Stimulated activated CD8-positive, alpha-beta memory T cell treated with anti-CD3 and anti-CD28 coated beads, Interleukin-12 subunit alpha, Interleukin-12 subunit beta, amount 100 ng/mL, for 1 hour (primary cell): ENCODE measurements around the gene AMOTL2.

ENCODE experiments used
- DNase-seq: peaks from one replicate; pipeline ENCODE4 v3.0.0-alpha.2; 2020; ENCODE audit warnings: low read depth

The AMOTL2 gene

GRCh38 chr3:134378818-134379217, 4.6 kb upstream of the AMOTL2 start:
- no peak for DNase-seq

DNA sequence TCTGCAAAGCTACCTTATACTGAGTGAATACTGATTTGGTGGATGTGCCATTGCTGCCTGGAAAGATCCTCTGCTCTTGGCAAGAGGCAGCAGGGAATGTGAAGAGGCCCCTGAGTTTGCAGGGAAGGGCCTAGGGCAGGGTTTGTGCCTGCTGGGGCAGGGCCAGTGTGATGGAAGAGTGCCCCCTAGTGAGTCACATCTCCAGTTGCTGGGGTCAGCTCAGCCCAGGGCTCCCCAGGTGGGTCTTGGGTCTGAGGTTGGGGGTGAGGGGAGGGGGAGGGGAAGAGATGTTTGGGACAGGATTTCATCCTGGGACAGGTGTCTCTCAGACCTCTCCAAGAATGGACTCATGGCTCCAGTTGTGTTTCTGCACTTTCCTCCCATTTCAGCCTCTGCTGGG, 4.1 kb upstream of the AMOTL2 start:
- DNase-seq: no peak

GRCh38 chr3:134377896-134378295, 3.6 kb upstream of the AMOTL2 start:
- no peak for DNase-seq

DNA sequence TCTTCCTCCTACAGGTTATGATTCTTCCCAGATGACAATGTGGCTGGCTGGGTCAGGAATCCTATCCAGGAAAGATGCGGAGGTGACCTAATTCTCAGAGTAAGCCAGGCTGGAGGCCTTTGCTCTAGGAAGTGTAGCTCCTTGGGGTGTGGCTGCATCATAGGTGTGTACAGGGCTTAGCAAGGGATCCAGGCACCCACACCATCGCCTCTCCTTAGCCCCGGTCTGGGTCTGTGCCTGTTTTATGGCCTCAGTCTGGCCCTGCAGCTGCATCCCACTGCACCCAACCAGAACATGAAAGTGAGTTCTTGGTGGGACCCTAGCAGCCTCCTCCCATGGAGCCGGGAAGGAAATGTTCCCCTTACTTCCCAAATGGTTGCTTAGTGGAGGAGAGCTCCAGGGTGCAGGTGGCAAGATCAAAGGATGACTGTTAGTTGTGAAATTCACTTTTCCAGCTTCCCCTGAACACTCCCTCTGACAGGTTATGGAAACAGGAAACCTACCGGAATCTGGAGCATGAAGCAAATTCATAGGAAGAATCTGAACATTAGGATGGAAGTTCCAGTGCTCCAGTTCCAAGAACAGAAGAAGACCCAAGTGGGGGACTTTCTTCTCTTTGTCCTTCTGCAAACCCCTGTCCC, 2.7 kb upstream of the AMOTL2 start:
- no peak for DNase-seq

DNA sequence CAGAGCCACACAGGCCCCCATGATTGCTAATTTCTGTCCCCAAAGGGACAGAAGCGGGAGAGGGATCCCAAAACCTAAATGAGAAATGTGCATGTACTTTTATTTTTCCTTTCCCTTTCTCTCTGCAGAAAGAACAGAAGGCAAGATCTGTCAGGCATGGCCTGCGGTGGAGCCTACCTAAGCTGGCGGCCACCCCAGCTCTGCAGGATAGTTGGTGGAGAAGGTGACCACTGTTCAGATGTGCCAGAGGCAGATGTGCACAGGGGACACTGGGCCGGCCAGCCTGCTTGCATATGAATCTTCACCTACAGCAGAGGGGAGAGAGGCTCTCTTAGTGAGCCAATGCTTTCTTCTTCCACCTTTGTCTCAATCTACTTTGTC, 2.1 kb upstream of the AMOTL2 start:
- no peak for DNase-seq

DNA sequence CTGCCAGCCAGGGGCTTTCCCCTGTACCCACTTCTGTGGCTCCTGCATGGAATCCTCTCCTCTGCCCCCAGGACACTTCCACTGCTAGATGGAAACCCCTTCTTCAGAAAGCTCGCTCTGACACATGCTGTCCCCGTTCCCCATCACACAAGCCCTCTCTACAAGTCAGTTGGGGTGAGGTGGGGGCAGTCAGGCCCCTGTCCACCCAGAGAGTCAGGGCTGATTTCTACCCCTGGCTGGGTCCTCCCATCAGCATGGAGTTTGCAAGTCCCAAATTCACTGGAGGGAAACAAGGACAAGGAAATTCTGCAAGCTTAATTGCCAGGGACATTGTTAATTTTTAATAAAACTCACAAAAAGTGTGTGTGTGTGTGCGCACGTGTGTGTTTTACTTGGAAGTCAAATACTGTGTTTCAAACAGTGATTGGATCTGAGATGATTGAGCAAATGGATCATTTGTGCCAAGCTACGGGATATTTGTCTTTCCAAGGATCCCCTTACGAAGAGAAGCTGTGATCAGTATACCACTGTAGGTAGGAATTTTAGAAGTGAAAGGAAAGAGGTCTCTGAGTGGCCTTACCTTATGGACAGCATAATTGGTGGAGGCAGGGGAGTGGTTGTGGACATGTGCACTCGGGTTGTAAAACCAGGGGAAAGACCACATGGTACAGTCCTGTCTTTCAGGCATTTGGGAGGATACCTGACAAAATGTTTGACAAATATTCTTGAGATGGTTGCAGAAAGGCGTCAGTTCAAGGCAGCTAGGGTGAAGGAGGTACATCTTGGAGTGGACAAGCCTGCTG, 1.5 kb upstream of the AMOTL2 start:
- no peak for DNase-seq

DNA sequence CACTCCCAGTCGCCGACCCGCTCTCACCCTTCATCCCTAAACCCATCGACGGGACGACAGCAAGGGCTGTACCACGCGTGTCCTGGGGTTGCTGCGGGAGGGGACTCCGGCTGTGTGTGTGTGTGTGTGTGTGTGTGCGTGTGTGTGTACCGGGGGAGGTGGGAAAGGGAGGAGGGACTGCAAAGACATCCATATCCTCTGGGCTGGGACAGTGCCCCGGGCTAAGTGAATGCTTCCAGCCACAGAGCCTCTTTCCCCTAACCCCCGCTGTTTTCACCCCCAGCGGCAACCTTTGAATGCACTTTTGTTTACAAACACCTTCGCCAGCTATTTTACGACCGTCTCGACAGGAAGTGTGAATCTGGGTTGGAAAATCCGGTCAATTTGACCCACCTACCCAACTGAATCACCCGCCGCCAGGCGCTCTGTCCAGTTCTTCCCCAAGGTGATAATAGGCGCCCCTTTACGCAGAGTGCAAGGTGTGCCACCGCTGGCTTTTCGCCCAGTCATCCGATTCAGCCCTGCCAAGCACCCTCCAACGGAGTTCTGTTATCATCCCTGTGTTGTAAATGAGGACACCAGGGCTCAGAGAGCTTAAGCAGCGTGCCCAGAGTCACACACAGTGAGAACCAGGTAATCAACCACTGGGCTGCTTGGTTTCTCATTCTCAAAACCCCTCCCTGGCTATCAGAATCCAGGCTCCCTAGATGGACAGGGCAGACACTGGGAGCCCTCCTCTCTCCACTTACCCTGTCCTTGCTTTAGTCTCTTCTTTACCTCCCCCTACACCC, 739 bp upstream of the AMOTL2 start:
- no peak for DNase-seq

DNA sequence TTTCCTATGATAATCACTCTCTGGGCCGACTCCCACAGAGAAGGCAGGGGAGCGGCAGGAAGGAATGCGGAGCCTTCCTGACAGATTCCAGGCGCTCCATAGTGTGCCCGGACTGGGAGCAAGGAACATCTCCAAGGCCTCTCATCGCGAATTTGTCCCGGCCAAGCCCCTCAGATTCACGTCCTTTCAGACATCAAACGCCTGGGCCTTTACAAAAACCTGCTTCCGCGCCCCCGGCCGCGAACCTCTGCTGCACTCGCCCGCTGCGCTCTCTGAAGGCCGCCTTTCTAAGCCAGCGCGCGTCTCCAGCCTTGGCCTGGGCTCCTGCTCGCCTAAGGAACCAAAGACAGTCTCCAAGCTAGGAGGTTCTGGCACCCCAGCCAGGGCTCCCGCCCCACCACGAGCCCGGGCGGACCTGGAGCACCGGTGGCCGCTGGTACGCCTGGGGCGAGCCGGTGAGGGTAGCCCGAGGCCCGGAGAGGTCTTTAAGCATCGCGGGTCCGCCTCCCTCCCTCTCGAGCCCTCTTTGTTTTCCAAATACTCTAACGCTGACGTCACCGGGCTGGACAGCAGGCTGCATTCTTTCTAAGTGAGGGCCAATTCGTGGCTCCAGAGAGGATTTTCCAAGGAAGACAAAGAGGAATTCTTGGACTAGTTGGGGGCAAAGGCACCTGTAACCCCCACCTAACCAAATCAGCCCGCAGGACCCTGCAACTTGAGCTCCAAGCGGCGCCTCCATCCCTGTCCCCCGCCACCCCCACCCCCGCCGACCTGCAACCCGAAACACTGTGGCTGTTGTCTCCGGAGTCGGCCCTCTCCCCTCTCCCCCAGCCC, 759 bp downstream of the AMOTL2 start:
- DNase-seq: no peak

GRCh38 chr3:134372396-134373270, 1.6 kb downstream of the AMOTL2 start:
- DNase-seq: no peak

- DNase-seq: no peak
Observed at GRCh38 chr3:134371542-134372324, 2.5 kb downstream of the AMOTL2 start.

- DNase-seq: no peak
Observed at GRCh38 chr3:134370611-134371531, 3.4 kb downstream of the AMOTL2 start.

DNA sequence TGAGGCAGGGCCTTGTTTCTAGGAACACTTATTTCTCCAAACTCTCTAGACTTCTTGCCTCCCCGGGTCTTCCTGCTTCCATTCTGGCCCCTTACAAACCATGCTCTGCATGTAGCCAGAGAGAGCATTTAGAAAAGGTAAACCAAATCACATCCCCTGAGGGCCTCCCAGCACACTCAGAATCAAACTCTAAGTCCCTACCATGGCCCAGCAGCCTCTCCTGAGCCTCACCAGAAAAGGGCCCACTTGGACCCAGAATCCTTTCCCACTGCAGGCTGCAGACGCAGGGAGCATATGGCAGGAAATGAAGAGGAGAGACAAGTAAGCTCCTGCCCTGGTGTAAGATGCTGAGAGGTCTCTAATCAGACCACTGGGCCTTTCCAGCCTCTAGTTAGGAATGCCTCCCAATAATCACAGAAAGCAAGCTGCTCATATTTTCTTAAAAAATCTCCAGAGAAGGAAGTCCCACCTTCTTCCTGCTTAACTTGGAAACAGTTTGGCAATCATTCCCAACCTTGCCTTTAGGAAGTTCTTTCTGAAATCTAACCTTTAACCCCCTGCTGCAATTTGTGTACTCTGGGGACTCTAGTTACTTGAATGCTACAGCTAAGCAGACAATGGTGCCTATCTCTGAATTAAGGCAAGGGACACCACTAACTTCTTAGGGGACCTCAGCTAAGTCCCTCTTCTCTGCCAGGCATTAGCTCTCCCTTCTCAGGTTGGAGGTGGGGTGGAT, 4.2 kb downstream of the AMOTL2 start:
- no peak for DNase-seq

- DNase-seq: no peak
Observed at GRCh38 chr3:134369231-134369741, 5.0 kb downstream of the AMOTL2 start.

- DNase-seq: no peak
Observed at GRCh38 chr3:134368751-134369105, 5.5 kb downstream of the AMOTL2 start.

GRCh38 chr3:134367869-134368750, 6.1 kb downstream of the AMOTL2 start:
- DNase-seq: no peak

DNA sequence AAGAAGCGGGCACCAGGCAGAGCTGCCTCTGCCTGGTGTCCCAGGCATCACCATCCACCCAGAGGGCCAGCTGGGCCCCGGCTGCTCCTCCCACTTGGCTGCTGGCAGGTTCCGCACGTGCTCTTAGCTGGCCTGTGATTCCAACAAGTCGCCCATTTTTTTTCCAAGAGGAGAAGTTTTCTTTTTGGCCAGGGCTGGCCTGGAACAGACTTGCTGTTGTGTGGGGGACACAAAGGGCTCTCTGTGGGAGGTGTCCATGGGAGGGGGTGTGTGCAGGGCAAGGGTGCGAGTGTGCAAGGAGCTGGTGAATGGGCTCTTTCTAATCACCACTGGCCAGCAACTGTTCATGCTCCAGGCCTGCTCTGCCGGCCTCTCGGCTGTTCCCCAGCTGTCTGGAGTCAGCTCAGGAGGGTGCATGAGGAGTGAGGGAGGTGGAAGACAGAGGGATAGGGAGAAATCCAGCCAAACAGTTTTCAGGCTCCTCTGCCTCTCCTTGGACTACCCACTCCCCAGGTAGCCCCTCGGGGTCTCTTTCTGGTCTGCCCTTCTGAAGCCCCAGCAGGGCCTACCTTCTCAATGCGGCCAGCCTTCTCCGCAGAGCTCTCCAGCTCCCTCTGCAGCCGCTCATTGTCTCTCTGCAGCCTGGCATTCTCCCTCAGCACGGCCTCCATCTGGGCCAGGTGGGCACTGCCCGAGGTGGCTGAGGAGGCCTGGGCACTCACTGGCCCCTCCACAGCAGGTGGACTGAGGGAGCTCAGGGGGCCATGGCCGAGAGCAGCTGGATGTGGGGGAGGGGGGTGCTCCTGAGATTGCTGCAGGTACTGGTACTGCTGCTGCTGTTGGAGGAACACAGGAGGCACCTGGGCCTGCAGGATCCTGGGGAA, 7.1 kb downstream of the AMOTL2 start:
- no peak for DNase-seq
